Measurements from ENCODE around the gene WSB1. TPM values are rescaled to one million over a fixed set of nuclear protein-coding genes. Genes with fewer than 3 reads are reported as not detected.

WSB1 gene
- total RNA-seq, 4 donors from 2014 or later: 33.1 to 105 (median 55.6) TPM

GRCh38 chr17:27264068-27264812, 29.7 kb upstream of the WSB1 start:
- TF ChIP-seq CTCF (IDR thresholded peaks at IDR 0.05) (no peak), POLR2A (IDR thresholded peaks at IDR 0.05) (no peak)
- H3K4me3 ChIP-seq (ENCODE audit: low read depth, poor library complexity, severe bottlenecking): no peak overlapping the region
- intact Hi-C loops (cut with DNase I; ENCODE audit: low total_unique reads): no loop called here
- DNase-seq (ENCODE audit: low spot score in 2 of 2): no peak
- WGBS, 2 donors: 87 to 95% methylated on average over 11 of the region's 11 CpGs

GRCh38 chr17:27265333-27265732, 28.6 kb upstream of the WSB1 start:
- TF ChIP-seq POLR2A (IDR thresholded peaks at IDR 0.05): no peak
- no peak for TF ChIP-seq CTCF (IDR thresholded peaks at IDR 0.05)
- DNase-seq (ENCODE audit: low spot score in 2 of 2): no peak
- 0 to 63% methylated on average over 1 of the region's 1 CpG for WGBS, 2 donors
- intact Hi-C loops (cut with DNase I; ENCODE audit: low total_unique reads): no loop called here
- no peak overlapping the region for H3K4me3 ChIP-seq (ENCODE audit: low read depth, poor library complexity, severe bottlenecking)

- H3K4me3 ChIP-seq (ENCODE audit: low read depth, poor library complexity, severe bottlenecking): no peak overlapping the region
- TF ChIP-seq POLR2A (IDR thresholded peaks at IDR 0.05) (no peak), CTCF (IDR thresholded peaks at IDR 0.05) (no peak)
- WGBS, 2 donors: 83 to 86% methylated on average over 1 of the region's 1 CpG
- intact Hi-C loops (cut with DNase I; ENCODE audit: low total_unique reads): no loop called here
- DNase-seq (ENCODE audit: low spot score in 2 of 2): no peak
These were observed 27.7 kb upstream of the WSB1 start for GRCh38 chr17:27266228-27266627.

GRCh38 chr17:27268394-27269085, 25.4 kb upstream of the WSB1 start:
- intact Hi-C loops (cut with DNase I; ENCODE audit: low total_unique reads): no loop called here
- no peak for DNase-seq (ENCODE audit: low spot score in 2 of 2)
- no peak overlapping the region for H3K4me3 ChIP-seq (ENCODE audit: low read depth, poor library complexity, severe bottlenecking)
- TF ChIP-seq CTCF (IDR thresholded peaks at IDR 0.05) (no peak), POLR2A (IDR thresholded peaks at IDR 0.05) (no peak)
- 67 to 70% methylated on average over 6 of the region's 6 CpGs for WGBS, 2 donors

- no peak overlapping the region for H3K4me3 ChIP-seq (ENCODE audit: low read depth, poor library complexity, severe bottlenecking)
- 89 to 90% methylated on average over 1 of the region's 1 CpG for WGBS, 2 donors
- no peak for TF ChIP-seq POLR2A (IDR thresholded peaks at IDR 0.05)
- TF ChIP-seq CTCF (IDR thresholded peaks at IDR 0.05): no peak
- intact Hi-C loops (cut with DNase I; ENCODE audit: low total_unique reads): no loop called here
- DNase-seq (ENCODE audit: low spot score in 2 of 2): no peak
These were observed 24.7 kb upstream of the WSB1 start for GRCh38 chr17:27269201-27269600.

All from lower leg skin (tissue), 4 donors.